ENCODE results near the gene FZD7. TPM values are rescaled to one million over a fixed set of nuclear protein-coding genes. Genes with fewer than 3 reads are reported as not detected.

The FZD7 gene
- total RNA-seq, 1 donor, result 14.7 TPM

DNA sequence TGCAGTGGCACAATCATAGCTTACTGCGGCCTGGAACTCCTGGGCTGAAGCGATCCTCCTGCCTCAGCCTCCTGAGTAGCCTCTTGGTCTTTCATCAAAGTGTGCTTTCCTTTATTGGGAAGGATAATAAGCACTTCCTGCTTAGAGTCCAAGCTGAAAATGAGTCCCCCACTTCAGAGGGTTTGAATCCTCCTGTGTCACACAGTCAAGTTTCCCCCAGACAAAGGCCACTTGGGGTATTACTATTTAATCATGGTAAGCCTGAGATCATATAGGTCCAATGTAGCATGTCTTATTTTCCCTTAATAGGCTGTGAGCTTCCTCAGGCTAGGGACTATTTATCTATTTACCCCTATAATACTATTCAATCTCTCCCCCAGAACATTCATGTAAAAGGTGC is 28.0 kb downstream of the FZD7 start:
- no peak overlapping the region for H3K4me3 ChIP-seq (ENCODE audit: low read depth, low read length)
- no peak for DNase-seq (ENCODE audit: low read depth)
- TF ChIP-seq, protein P1, sequence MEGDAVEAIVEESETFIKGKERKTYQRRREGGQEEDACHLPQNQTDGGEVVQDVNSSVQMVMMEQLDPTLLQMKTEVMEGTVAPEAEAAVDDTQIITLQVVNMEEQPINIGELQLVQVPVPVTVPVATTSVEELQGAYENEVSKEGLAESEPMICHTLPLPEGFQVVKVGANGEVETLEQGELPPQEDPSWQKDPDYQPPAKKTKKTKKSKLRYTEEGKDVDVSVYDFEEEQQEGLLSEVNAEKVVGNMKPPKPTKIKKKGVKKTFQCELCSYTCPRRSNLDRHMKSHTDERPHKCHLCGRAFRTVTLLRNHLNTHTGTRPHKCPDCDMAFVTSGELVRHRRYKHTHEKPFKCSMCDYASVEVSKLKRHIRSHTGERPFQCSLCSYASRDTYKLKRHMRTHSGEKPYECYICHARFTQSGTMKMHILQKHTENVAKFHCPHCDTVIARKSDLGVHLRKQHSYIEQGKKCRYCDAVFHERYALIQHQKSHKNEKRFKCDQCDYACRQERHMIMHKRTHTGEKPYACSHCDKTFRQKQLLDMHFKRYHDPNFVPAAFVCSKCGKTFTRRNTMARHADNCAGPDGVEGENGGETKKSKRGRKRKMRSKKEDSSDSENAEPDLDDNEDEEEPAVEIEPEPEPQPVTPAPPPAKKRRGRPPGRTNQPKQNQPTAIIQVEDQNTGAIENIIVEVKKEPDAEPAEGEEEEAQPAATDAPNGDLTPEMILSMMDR (IDR thresholded peaks at IDR 0.05; ENCODE audit: insufficient read depth, low read depth, low read length), result no peak

DNA sequence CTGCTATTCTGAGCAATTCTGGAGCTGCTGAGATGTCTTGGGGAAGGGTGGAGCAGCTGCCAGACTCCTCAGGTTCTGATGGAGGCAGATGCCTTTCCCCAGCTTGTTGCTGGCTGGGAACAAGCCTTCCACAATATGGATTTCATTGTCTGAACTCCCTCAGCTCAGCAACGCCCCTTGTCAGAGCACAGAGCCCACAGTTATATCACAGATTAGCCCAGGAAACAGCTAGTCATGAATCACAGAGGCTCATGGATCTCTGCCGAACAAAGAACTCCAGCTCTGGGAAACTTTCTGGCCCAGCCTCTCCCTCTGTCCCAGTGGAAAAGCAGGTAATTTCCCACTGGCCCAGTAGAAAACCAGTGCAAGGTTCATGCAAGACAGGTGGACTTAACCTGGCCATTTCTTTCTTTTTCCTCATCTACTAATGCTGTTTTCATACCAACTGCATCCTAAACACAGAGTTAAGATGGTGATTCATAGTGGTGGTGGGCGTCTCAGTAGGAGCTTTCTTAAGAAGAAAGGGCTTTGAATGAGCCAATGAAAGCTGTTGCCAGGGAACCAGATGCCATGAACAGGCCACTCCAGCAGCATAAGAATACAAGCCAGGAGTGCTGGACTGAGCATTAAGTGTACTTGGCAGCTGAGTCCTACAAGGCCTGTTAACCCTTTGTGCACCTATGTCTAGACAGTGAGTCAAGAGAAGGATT is 30.7 kb downstream of the FZD7 start:
- H3K4me3 ChIP-seq (ENCODE audit: low read depth, low read length), result no peak overlapping the region
- peak; percentile 59 for DNase-seq (ENCODE audit: low read depth)

DNA sequence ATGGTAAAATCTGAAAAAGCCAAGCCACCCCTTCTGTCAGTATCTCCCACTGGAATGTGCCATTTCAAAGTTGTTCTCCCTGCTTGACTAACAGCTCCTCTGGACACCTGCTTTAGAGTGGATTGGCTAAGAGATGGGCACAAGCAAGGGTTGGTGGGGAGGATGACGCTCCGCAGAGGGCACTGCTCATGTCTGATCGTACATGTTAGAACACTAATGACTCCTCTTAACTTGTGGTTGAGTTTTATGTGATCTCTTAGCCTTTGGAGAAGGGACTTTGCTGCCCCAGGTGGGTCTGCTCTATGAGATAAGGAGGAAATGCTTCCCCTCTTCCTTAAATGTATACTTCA is 31.2 kb downstream of the FZD7 start:
- H3K4me3 ChIP-seq (ENCODE audit: low read depth, low read length), result no peak overlapping the region
- DNase-seq (ENCODE audit: low read depth), result no peak
- TF ChIP-seq, protein P1 (IDR thresholded peaks at IDR 0.05; ENCODE audit: insufficient read depth, low read depth, low read length), result no peak

More for the DNA sequence above, 30.7 kb downstream of the FZD7 start:
- TF ChIP-seq, protein P1 (IDR thresholded peaks at IDR 0.05; ENCODE audit: insufficient read depth, low read depth, low read length), result no peak

DNA sequence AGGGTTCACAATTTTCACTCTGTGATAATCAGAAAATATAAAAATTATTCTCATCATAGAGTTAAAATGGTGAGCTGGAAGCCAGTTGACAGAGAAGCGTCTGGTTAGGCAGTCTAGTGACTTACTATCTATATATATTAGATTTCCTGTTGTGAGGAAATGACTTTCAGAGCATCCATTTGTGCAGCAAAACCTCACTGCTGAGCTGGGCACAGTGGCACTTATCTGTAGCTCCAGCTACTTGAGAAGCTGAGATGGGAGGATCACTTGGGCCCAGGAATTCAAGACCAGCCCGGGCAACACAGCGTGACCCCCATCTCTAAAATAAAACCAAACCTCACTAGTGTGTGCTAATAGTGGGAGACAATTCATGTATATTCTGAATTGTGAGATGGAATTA is 32.2 kb downstream of the FZD7 start:
- TF ChIP-seq, protein P1 (IDR thresholded peaks at IDR 0.05; ENCODE audit: insufficient read depth, low read depth, low read length), result no peak
- DNase-seq (ENCODE audit: low read depth), result no peak
- H3K4me3 ChIP-seq (ENCODE audit: low read depth, low read length), result no peak overlapping the region

DNA sequence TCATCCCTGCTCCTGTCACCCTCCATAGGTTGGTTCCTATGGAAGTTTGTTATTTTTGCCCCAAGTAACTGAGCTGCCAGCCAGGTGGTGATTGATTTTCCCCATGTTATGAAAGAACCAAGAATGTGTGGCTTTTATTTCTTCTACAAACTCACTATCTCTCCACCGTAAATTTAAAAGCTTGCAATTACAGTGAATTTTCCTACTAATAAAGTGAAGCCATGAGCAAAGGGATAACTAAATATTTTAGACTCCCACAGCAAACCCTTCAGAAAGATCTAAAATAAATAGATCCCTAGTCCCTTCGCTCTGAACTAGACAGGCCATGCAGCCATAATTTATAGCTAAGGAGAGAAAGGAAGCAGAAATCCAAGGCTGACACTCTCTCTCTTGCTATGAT is 33.2 kb downstream of the FZD7 start:
- DNase-seq (ENCODE audit: low read depth), result no peak
- no peak overlapping the region for H3K4me3 ChIP-seq (ENCODE audit: low read depth, low read length)
- TF ChIP-seq, protein P1 (IDR thresholded peaks at IDR 0.05; ENCODE audit: insufficient read depth, low read depth, low read length), result no peak

DNA sequence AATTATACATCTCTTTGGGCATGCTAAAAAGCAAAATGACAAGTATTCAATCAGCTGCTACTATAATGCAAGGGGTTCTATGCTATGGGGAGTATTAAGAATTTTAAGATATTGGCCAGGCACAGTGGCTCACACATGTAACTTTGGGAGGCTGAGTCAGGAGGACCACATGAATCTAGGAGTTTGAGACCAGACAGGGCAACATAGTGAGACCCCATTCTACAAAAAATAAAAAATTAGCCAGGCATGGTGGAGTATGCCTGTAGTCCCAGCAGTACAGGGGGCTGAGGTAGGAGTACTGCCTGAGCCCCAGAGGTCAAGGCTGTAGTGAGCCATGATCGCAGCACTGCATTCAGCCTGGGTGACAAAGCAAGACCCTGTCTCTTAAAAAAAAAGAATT is 33.9 kb downstream of the FZD7 start:
- DNase-seq (ENCODE audit: low read depth), result no peak
- no peak overlapping the region for H3K4me3 ChIP-seq (ENCODE audit: low read depth, low read length)
- TF ChIP-seq, protein P1 (IDR thresholded peaks at IDR 0.05; ENCODE audit: insufficient read depth, low read depth, low read length), result no peak
